GM11168 (cell line): ENCODE data around the gene ACTR1B.

Source experiments
- in situ Hi-C: fragments of 300-500 bp; cut with MboI; formaldehyde crosslinking; loops from one replicate; pipeline ENCODE4 v1.12.0; 2022; ENCODE audit warnings: low sequenced_read_pairs; ENCODE audit not compliant: unreplicated experiment

ACTR1B gene

DNA sequence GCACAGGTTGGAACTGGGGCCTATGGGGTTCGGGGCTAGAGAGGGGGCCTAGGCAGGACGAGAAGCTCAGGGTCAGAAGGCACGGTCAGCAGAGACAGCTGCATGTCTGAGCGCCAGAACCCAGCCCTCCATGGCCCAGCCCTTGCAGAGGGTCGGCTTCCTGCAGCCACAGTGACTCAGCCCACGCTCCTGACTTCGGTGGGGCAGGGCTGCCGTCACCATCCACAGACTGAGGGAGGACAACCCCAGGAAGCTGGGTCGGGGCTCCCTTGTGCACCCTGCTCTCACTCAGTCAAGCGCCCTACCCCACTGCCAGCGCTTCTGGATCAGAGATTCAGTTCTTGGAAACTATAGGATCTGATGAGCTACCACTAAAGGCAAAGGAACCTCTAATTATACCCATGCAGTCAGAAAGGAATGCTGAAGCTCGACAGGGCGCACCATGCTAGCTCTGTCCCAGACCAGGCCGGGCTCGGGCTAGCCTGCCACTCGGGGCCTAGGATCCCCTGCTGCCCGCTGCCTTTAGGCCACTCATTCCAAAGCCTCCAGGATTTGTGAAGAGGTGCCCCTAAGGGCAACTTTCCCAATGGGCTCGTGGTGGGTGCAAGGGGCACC, 3.0 kb downstream of the ACTR1B start:
- in situ Hi-C loops = no loop called here

DNA sequence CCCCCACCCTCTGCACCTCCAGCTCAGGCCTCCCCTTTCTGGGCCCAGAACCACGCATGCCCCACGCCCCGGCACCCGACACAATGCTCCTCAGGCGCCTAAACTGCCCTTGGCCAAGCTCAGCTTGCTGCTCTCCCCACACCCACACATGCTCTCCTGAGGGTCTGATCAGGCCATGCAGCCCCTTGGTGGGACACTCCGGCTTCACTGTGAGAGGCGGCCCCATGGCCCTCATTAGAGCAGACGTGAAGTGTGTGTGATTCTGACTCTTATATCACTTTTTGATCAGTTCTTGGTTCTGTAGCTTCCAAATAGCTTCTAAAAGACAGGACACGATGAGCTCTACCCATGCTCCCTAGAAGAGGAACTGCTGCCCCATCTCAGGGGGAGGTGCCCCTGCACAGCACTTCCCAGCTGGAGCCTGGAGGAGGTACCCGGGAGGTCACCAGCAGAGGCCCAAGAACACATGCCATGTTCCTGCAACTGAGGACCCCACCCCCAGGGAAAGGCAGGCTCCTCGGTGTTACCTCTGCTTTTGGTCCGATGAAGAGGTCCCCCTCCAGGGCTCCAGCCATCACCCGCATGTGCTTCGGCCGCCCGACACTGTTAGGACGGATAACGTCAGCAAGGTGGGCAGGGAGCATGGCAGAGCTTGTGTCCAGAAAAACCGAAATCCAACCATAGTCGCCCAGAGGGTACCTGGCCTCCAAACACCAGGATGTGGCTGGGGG, 3.6 kb downstream of the ACTR1B start:
- in situ Hi-C loops = no loop called here

DNA sequence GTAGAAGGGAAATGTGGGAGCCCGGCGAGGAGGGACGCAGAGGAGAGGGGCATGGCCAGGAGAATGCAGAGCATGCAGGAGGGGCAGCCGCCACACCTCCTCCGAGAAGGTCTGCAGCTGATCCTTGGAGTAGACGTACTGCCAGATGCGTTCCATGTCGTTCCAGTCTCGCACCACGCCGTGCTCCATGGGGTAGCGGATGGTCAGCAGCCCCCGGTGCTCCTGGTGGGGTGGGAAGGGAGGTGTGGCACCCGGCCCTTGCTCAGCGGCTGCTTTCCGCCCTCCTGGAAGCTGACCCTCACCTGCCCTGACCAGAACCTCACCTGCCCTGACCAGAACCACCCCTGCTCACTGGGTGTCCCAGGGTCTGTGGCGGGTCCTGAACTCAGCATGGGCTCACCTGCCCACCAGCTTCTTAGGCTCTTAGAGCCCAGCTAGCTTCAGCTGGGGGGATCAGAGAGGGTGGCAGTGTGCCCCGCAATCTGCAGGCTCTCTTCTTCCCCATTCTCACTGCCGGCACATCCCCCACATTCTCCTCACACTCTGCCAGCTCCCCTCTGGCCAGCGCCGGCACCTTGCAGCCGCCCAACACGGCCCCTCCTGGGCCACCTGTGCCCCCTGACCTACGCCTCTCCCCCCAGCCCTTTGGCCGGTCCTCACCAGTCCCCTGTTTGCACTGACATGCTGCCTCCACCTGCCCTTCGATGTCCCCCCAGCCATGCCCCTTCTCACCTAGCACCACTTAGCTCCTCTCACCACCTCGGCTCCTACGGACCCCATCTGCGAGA, 4.4 kb downstream of the ACTR1B start:
- in situ Hi-C loops = no loop called here

DNA sequence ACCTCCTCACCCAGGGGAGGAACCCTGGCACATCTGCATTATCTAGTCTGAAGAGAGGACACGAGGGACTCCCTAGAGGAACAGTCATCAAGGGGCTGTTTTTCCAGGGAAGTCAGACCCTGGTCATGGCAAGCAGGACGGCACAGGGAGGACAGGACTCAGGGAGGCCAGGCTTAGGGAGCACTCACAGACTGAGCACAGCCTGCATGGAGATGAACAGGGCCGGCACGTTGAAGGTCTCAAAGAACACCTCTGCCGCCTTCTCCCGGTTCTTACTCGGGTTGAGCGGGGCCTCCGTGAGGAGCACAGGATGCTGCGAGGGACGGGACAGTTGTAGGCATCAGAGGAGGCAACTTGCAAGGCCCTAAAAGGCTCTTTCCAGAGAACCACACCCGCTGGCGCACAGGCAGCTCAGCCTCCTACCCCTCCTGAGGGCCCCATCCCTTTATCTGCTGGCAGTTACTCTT, 5.1 kb downstream of the ACTR1B start:
- in situ Hi-C loops = no loop called here

DNA sequence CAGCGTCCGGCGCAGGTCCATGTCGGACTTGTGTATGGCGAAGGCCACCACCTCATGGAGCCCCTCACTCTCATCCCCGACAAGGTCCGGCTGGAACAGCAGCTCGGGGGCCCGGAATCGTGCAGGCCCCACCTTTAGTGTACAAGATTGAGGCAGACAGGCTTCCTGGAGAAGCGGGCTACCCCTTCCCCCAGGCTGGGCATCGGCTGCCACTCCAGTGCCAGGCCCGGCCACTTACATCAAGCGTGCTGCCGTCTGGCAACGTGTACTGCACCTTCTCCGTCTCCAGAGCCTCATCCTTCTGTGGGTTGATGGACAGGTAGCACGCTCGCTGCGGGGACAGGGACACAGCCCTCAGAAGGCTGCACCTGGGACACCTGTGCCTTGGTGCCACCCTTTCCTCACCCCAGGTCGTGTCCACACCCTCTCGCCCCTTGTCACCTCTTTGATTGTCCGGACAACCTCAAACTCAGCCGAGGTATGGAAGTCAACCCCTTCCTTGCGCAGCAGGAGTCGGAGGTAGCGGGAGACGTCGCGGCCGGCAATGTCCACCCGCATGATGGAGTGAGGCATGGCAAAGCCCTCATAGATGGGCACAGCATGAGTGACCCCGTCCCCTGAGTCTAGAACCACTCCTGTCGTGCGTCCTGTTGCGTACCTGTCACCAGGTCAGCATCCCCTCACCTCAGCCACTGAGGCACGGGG, 5.7 kb downstream of the ACTR1B start:
- in situ Hi-C loops = no loop called here

DNA sequence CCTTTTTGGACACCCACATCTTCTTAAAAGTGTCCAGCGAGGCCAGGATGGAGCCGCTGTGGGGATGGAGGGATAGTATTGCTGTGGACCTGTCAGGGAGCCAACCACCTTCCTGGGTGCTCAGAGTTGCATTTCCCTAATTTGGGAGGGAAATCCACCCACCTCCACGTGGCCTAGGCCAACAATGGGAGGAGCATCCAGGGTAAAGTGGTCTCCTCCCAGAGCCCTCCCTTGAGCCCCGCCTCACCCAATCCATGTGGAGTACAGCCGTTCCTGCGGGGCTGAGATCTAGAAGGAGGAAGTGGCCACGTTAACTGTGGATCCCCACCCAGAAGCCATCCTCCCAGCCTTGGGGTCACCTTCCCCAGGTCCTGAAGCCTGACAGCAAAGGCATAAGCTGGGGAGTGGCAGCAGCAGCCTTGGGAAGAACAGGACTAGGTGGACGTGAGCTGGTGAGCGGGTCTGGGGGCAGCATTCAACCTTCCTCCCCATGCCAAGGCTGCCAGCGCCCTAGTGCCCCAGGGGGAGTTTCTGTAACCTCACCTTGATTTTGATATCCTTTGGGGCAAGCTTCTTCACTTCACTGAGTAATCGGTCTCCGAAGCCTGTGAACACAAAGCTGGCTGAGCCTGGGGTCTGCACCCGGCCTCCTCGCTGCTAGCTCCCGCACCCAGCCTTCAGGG, 6.8 kb downstream of the ACTR1B start:
- in situ Hi-C loops = no loop called here

DNA sequence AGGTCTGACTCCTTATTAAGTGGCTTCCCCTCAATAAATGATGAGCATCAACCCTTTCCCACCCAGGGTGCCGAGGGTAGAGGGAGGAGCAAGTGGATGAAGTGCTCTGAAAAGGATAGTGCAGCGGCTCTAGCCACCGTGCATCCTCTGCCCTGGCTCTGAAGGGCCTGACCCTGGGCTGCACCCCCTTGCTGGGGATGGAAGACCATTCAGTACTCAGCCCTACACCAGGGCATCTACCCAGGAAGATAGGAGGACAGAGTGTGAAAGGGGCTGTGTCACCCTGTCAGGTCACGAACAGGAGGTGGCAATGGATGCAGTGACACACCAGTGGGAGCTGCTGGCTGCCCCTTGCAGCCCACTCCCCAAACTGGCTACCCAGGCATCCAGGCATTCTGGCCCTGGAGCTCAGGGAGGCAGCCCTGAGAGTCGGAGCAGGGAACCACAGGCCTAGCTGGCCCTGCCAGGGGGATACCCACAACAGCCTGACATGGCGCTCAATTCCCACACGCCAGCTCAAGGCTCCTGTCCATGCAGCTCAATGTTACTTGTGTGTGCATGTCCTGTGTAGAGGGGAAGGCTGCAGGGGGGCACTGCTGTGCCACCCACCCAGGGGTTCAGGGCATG, 7.6 kb downstream of the ACTR1B start:
- in situ Hi-C loops = no loop called here

DNA sequence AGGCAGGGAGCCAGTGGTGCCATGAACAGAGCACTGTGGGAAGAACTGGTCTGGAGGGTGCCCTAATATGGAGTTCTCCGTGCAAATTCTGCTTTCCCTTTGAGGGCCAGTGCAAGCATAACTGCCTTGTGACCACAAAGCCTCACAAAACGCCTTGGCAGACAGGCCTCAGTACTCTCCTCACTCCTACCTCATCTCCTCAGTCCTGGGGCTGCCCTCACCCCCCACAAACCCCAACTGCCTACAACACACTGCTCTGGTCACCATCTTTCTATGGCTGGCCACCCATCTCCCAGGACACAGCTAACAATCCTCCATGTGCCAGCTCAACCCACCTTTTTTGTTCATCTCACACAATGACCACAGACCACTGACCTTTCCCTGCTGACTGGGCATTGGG, 9.1 kb downstream of the ACTR1B start:
- in situ Hi-C loops = no loop called here

DNA sequence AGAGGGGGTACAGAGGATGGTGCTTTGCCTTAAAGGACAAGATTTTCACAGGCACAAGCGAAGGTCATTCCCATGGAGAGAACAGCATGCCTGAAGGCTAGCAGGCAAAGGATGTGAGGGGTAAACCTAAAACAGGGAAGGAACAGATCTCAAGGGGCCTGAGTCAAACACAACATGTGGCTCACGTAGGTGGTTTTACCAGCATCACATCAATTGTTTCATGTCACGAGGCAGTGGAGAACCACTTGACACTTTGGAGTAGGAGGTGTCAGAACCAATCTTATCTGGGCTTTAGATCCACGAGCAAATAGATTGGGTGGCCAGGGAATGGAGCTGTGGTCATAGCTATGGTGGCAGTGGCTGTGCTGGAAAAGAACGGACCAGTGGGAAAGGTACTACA, 9.5 kb downstream of the ACTR1B start:
- in situ Hi-C loops = no loop called here

DNA sequence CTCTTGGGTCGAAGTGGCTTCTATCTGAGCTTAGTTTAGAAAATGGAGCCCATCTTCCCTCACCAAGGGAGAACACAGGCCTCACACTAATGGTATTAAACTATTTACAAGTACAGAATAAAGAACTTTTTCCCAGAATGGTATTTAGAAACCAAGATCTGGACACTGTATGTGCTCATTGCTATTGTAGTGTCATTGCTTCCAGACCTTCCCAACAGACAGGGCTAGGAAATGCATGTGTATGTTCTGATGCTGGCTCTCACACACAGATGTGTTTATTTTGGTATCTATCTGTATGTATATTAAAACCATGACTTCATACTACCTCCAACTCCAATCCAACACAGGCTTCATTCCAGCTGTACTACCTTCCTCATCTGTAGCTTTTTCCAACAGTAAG, 10.0 kb downstream of the ACTR1B start:
- in situ Hi-C loops = no loop called here

DNA sequence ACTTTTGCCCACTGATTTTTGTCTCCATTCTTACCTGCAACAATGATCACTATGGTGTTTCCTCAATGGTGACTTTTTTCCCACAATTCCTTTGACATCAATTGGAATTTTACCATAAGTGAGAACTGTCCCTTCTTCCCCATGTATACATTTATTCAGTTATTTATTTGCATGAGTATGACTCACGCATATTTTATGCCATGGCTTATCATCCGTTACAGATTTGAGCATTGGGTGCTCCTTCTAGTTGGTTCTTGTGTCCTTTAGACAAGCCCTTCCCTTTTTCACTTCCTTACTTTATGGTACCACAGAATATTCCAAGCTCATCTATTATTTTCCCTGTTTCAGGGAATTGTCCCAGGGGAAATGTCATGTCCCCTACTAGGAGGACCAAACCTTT, 10.4 kb downstream of the ACTR1B start:
- in situ Hi-C loops = no loop called here

DNA sequence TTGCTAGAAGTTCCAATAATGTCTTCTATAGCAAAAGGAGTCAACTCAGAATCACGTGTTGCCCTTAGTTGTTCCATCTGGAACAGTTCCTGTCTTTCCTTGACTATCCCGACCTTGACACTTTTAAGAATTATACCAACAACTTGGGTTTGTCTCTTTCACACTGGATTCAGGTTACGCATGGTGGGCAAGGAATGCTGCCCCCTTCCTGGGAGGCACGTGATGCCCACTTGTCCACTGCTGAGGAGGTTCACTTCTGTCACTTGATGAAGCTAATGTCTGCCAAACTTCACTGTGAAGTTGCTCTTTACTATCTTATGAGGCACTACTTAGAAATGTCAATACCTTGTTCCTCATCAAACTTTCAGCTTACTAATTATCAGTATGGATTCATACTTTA, 12.7 kb downstream of the ACTR1B start:
- in situ Hi-C loops = no loop called here

DNA sequence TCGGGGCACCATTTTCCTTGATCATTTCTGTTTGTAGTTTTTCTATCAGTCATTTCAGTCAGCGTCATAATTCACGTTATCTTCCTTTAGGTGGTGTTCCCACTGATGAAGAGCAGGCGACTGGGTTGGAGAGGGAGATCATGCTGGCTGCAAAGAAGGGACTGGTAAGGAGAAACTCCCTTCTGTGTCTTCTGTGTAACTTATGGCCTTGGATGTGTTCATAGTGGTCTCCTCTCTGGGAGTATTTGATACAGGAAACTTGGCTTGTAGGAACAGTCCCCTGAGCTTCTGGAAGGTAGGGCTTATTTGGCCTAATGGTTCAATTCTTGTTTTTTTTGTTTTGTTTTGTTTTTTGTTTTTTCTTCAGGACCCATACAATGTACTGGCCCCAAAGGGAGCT, 16.9 kb downstream of the ACTR1B start:
- in situ Hi-C loops = no loop called here

DNA sequence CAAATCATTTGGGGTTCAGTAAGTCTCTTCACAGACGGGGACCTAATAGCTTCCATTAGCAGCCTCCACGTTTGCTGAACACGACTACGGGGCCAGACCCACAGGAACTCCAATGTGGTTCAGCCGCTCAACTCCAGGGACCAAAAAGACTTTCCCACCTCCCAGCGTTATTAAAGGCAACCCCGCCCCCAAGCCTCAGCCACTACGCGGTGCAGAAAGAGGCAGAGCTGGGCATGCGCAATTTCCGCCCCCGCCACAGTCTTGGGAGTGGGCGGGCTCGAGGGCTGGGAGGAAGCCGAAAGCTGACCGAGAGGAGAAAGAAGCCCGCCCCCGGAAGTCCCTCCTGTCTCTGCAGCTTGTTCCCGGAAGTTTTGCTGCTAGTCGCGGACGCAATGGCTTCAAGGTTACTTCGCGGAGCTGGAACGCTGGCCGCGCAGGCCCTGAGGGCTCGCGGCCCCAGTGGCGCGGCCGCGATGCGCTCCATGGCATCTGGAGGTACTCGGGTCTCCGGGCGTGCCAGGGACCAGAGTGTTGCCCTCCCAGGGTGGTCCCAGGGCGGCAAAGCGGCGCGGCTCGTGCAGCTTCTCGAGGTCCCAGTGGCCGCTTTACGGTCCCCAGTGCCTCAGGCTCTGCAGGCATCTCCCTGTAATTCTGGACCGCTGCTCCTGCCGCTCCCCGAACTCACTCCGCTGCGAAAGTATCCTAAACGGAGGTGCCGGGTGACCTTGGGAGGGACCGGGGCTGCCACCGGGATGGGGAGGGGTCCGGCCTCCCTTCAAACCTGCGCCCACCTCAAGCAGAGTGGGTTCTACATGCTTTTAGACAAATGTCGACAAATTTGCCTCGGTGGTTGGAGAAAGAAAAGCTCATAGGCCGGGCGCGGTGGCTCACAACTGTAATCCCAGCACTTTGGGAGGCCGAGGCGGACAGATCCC, 17.9 kb downstream of the ACTR1B start, which contains the start of gene COX5B:
Gene COX5B, plus strand, starts transcription at position 368 of the 935 bp plus-strand sequence. Its CDS starts 25 bp downstream, at position 393.
- in situ Hi-C loops = no loop called here

DNA sequence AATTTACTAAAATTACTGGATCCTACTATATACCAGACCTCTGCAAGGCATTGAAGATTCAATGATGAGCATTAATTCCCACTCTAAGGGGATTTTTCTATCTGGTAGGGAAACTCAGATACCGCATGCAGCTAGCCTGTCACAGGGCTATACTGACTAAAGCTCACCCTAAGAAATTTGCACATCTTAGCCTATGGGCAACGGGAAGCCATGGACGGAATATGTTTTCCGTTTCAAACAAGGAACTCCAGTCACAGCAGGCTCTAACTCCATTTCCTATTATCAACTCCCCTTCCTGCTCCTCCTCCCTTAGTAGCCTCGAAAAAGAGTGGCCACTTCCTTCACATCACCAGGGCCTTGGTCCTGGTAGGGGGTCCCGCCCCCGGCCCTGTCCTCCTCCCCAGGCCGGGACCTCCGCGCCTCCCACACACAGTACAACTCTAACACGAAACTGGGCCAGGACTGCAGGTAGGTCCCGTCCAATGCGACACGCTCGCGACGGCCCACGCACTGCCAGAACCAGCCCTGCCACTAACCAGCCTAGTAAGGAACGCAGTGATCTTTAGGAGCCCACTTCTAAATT, 18.6 kb downstream of the ACTR1B start:
- in situ Hi-C loops = no loop called here

DNA sequence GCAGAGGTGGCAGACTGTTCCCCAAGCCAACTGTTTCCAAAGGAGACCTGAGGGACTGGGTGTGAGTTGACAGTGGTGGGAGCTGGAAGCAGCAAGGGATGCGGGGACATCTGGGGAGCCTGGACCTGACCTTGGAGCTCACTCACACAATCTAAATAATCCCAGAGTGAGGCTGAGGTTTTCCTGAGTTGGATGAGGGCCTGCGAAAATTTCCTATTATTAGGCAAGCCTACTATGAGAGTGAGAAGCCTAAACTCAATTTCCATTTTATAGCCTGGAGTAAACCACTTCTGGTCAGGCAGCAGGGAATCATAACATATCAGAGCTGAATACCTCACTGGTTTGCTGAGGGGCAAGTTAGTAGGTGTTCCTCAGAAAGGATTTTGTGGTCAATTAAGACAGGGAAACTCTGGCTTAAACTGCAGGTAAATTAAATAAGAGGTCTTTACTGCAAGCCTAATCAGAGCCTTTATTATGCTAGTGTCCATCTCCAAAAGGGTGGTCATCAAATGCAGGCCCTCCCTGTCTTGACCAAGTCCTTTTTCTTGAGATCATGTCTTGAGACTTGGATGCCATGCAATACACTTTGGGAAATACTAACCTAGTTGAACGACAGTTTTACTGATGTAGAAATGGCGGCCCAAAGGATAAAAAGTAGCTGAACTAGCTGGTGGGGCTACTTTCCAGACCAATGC, 19.7 kb downstream of the ACTR1B start:
- in situ Hi-C loops = no loop called here

DNA sequence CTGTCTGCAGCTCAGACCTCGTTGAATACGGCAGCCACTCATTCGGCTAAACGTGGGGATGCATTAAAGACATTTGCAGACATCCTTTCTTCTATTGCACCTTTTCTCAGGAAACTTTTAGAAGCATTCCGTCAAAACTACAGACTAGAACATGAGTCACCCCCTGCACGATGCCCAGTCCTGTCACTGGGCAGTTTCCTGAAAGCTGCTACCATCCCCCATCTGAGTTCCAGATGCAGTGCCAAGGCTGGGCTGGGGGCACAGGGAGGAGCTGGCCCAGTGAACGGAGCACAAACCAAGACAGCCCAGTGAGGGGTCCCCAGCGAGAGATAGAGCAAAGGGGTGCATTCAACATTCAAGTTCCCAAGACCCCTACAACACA, 37.8 kb downstream of the ACTR1B start:
- in situ Hi-C loops = loop anchor here (10.0 kb wide), 1 partner anchor 1871 kb away; no protein-coding TSS in a partner anchor
